Measurements from ENCODE around the gene RAPGEFL1. TPM values are rescaled to one million over a fixed set of nuclear protein-coding genes. Genes with fewer than 3 reads are reported as not detected.

The RAPGEFL1 gene
- total RNA-seq, 1 experiment from 2014 or later = 23.6 TPM

- Histone ChIP-seq H3K79me2 (ENCODE audit: insufficient read depth, low read length) (no peaks in the 10 kb centered on the region), H2BK5ac (ENCODE audit: insufficient read length, low read length) (no peak overlapping the region), H2BK15ac (ENCODE audit: low read depth, low read length) (no peak overlapping the region), H2BK12ac (ENCODE audit: insufficient read length, low read depth, low read length) (no peak overlapping the region), H4K8ac (replicated peaks; ENCODE audit: insufficient read length, low read depth, low read length) (no peak overlapping the region), H2AK5ac (ENCODE audit: insufficient read length, low read length) (no peak overlapping the region), H3K23ac (ENCODE audit: insufficient read length, low read depth, low read length) (no peak overlapping the region), H3K18ac (ENCODE audit: insufficient read length, low read depth, low read length) (no peak overlapping the region), H3K9me3 (ENCODE audit: control insufficient read depth, low read depth, low read length) (no peaks in the 10 kb centered on the region), H3K4me1 (ENCODE audit: insufficient read depth, low read length) (peaks cover 5% of the 10 kb centered on the region; the same call in 1 of the 2 replicates), H2BK120ac (ENCODE audit: low read depth, low read length, poor library complexity, severe bottlenecking) (no peak overlapping the region), H4K20me1 (ENCODE audit: control insufficient read depth, insufficient read depth, insufficient read length) (peaks cover 2% of the 10 kb centered on the region), H3K79me1 (ENCODE audit: insufficient read depth, low read depth, low read length, poor library complexity, severe bottlenecking) (no peaks in the 10 kb centered on the region), H3K56ac (ENCODE audit: insufficient read length, low read depth, low read length) (no peak overlapping the region), H3K23me2 (ENCODE audit: insufficient read length, low read depth, low read length, poor library complexity, severe bottlenecking) (no peaks in the 10 kb centered on the region), H3K27ac (ENCODE audit: insufficient read length, low read depth, low read length) (no peak overlapping the region), H3K27me3 (ENCODE audit: insufficient read depth, low read length) (no peaks in the 10 kb centered on the region; the same call in 1 of the 2 replicates), H3T11ph (ENCODE audit: low read length) (no peak overlapping the region), H3K14ac (ENCODE audit: insufficient read depth, low read length) (no peak overlapping the region), H4K91ac (ENCODE audit: insufficient read length, low read depth, low read length) (no peak overlapping the region), H3K9ac (ENCODE audit: extremely low read depth, insufficient read length, low read length) (no peak overlapping the region), H4K5ac (ENCODE audit: insufficient read length, low read depth, low read length) (no peak overlapping the region), H2BK20ac (ENCODE audit: low read depth, low read length, poor library complexity, severe bottlenecking) (no peak overlapping the region), H3K4ac (ENCODE audit: low read depth, low read length) (no peak overlapping the region), H3K4me2 (ENCODE audit: insufficient read depth, insufficient read length, low read length) (no peak overlapping the region), H2AFZ (ENCODE audit: low read length) (no peak overlapping the region)
- no peak for TF ChIP-seq CTCF (conservative IDR thresholded peaks at IDR 0.05)
- H3K36me3 Mint-ChIP-seq (ENCODE audit: insufficient read depth in 1 of 3, low read depth in 3 of 3) = peaks cover 25 to 49% (median 42%) of the 10 kb centered on the region in 3 experiments
- no peak for DNase-seq
- no peaks in the 10 kb centered on the region for H3K9me3 Mint-ChIP-seq
- H3K27ac Mint-ChIP-seq = peak overlapping the region in 1 of 3 experiments; percentile 40; a peak in 2 of 7 replicates
- H3K27me3 Mint-ChIP-seq (ENCODE audit: low read depth) = no peaks in the 10 kb centered on the region; the same call in 1 of the 2 replicates
- peak overlapping the region in 1 of 2 experiments; percentile 75; a peak in 1 of 5 replicates for H3K4me3 Mint-ChIP-seq
- H3K4me1 Mint-ChIP-seq = peaks cover 25 to 33% of the 10 kb centered on the region in 2 experiments
- WGBS (ENCODE audit: extremely low coverage, insufficient read length, low lambda C conversion rate) = no CpG with 5 or more reads among the region's 7 CpGs
These were observed 1.1 kb upstream of the RAPGEFL1 start for GRCh38 chr17:40175928-40176753.

Data from H9 (cell line).